K562 (cell line): ENCODE measurements around the gene CACNB1. TPM values are rescaled to one million over a fixed set of nuclear protein-coding genes. Genes with fewer than 3 reads are reported as not detected.

Experiments
- ATAC-seq: fragments of 200-7000 bp; cut with Tn5 transposase; 3 replicates; pipeline ENCODE4 v1.9.1; 2020; ENCODE audit warnings: moderate library complexity
- BruUV-seq: library from RNA; stranded (reverse); fragments of 400-500 nt; replicated peaks from 2 replicates; lab custom pipeline; 2021; lab: Mats Ljungman, UMichigan
- CTCF ChIA-PET: fragments of 300-600 bp; formaldehyde crosslinking; extraction: SDS; loops from one replicate; lab custom pipeline; 2021; ENCODE audit warnings: low intra/inter-chr PET ratio; lab: Yijun Ruan, JAX
- POLR2A ChIA-PET: fragments of 300-600, 350-650 bp; sonication (Branson Sonifier 250); formaldehyde crosslinking; extraction: SDS; loops from one replicate; lab custom pipeline; 2021; ENCODE audit warnings: antibody characterized with exemption, inconsistent platforms; lab: Yijun Ruan, JAX
- DNase-seq, 4 experiments: peaks; one replicate each; pipeline versions ENCODE4 v3.0.0 to v3.0.0-alpha.2; 2011 to 2018; ENCODE audit warnings: low spot score in 3 of 4, mixed read lengths in 3 of 4; ENCODE audit errors: extremely low read depth in 1 of 4
- FAIRE-seq: peaks from 2 replicates; lab custom pipeline; 2011; peaks lifted over from hg19 to GRCh38; lab: Jason Lieb, UNC
- H2AFZ ChIP-seq: 2 replicates; pipeline ENCODE4 v1.6.0; 2011; ENCODE audit warnings: low read depth, low read length, control low read depth, inconsistent platforms
- H3K27ac ChIP-seq: fragments of 200-600 bp; 3 replicates; pipeline ENCODE4 v1.8.0; 2011; ENCODE audit warnings: low read depth, mild to moderate bottlenecking, control low read depth, inconsistent platforms, low read length, moderate library complexity, mixed read lengths; ENCODE audit errors: extremely low read depth
- H3K27me3 ChIP-seq, 2 experiments: fragments of 300-600 bp in 1 of 2; 2 replicates in 1 of 2; 3 replicates in 1 of 2; pipeline versions ENCODE4 v1.6.0 to v1.8.0; 2011; ENCODE audit warnings: inconsistent platforms in 2 of 2, low read length in 2 of 2, mild to moderate bottlenecking in 1 of 2, mixed read lengths in 1 of 2, moderate library complexity in 1 of 2; ENCODE audit not compliant: control insufficient read depth in 2 of 2, insufficient read depth in 2 of 2
- H3K36me3 ChIP-seq: fragments of 300-600 bp; 3 replicates; pipeline ENCODE4 v1.8.0; 2011; ENCODE audit warnings: mild to moderate bottlenecking, low read length, inconsistent platforms; ENCODE audit not compliant: control insufficient read depth, insufficient read depth
- H3K4me1 ChIP-seq, 2 experiments: fragments of 200-600 bp in 1 of 2; replicated peaks in 1 of 2; 2 replicates in 1 of 2; 3 replicates in 1 of 2; pipeline versions ENCODE4 v1.5.1 to v1.8.0; 2011; ENCODE audit warnings: inconsistent platforms in 2 of 2, low read length in 2 of 2, mild to moderate bottlenecking in 1 of 2, mixed read lengths in 1 of 2, moderate library complexity in 1 of 2; ENCODE audit not compliant: control insufficient read depth in 2 of 2, insufficient read depth in 2 of 2
- H3K4me2 ChIP-seq: 2 replicates; pipeline ENCODE4 v1.6.1; 2011; ENCODE audit warnings: low read length, control low read depth, inconsistent platforms, mixed read lengths; ENCODE audit not compliant: insufficient read depth
- H3K4me3 ChIP-seq: fragments of 200-600 bp; sonication (generic), shearing (Covaris generic); 2 replicates; pipeline ENCODE4 v1.5.1; 2016; ENCODE audit warnings: control low read depth, inconsistent platforms
- H3K79me2 ChIP-seq: fragments of 200-600 bp; 3 replicates; pipeline ENCODE4 v1.8.0; 2011; ENCODE audit warnings: low read length, inconsistent platforms; ENCODE audit not compliant: control insufficient read depth, insufficient read depth
- H3K9ac ChIP-seq, 2 experiments: 2 replicates each; pipeline versions ENCODE4 v1.6.0 to v1.6.1; 2011; ENCODE audit warnings: low read depth in 2 of 2, low read length in 2 of 2, control low read depth in 1 of 2, inconsistent platforms in 1 of 2, mild to moderate bottlenecking in 1 of 2, mixed read lengths in 1 of 2; ENCODE audit not compliant: insufficient read depth in 1 of 2
- H3K9me1 ChIP-seq: one replicate; pipeline ENCODE4 v1.6.0; 2011; ENCODE audit warnings: inconsistent platforms, mild to moderate bottlenecking, low read length, moderate library complexity; ENCODE audit not compliant: control insufficient read depth, insufficient read depth
- H3K9me3 ChIP-seq: replicated peaks from 2 replicates; pipeline ENCODE4 v1.5.1; 2011; ENCODE audit warnings: low read depth, low read length, inconsistent platforms; ENCODE audit not compliant: control insufficient read depth, insufficient read depth
- H4K20me1 ChIP-seq: replicated peaks from 2 replicates; pipeline ENCODE4 v1.6.1; 2011; ENCODE audit warnings: low read length, inconsistent platforms, mixed read lengths; ENCODE audit not compliant: control insufficient read depth, insufficient read depth
- CHCHD3 ChIP-seq: fragments of 250-450 bp; sonication (Bioruptor Pico); IDR thresholded peaks from 2 replicates; pipeline ENCODE4 v2.1.2; 2022; ENCODE audit warnings: mild to moderate bottlenecking
- IRF2 ChIP-seq: sonication (generic); formaldehyde crosslinking; IDR thresholded peaks from 2 replicates; pipeline ENCODE4 v1.8.1; 2022; ENCODE audit warnings: mild to moderate bottlenecking, missing genetic modification reagents
- JUND ChIP-seq, 2 experiments: IDR thresholded peaks; 2 replicates in 1 of 2; 3 replicates in 1 of 2; pipeline ENCODE4 v1.6.1; 2011; ENCODE audit warnings: borderline replicate concordance in 2 of 2, low read depth in 2 of 2, low read length in 2 of 2, improper control_type of control experiment in 1 of 2, missing biosample characterization in 1 of 2, missing genetic modification characterization in 1 of 2, missing genetic modification reagents in 1 of 2
- PURB ChIP-seq: sonication (generic); formaldehyde crosslinking; IDR thresholded peaks from 2 replicates; pipeline ENCODE4 v1.9.0; 2021; ENCODE audit warnings: low read depth, mild to moderate bottlenecking, missing genetic modification reagents
- RBFOX2 ChIP-seq: fragments of 200-400 bp; formaldehyde crosslinking; IDR thresholded peaks from 2 replicates; pipeline ENCODE4 v1.6.1; 2017; ENCODE audit warnings: low read depth, mild to moderate bottlenecking, low read length, moderate library complexity
- SPI1 ChIP-seq: IDR thresholded peaks from 2 replicates; pipeline ENCODE4 v1.6.1; 2011; ENCODE audit warnings: low read depth, low read length, control low read depth, borderline replicate concordance
- WGBS: fragments of 100-300 bp; shearing (Covaris generic); methylation state at CpG from one replicate; pipeline ENCODE4 v1.1.6; 2016; ENCODE audit warnings: low coverage, mixed read lengths; ENCODE audit not compliant: insufficient coverage; ENCODE audit errors: missing lambda C conversion rate; 5-methylcytosine and 5-hydroxymethylcytosine counted together
- in situ Hi-C: fragments of 300-500 bp; cut with MboI; formaldehyde crosslinking; loops from 4 replicates; pipeline ENCODE4 v1.15.0; 2018; ENCODE audit warnings: inconsistent platforms, mixed read lengths
- intact Hi-C: fragments of 100-400 bp; cut with micrococcal nuclease; formaldehyde crosslinking; loops from 2 replicates; pipeline ENCODE4 v1.14.2; 2022
- polyA plus RNA-seq, 8 experiments: library from polyadenylated mRNA; depleted of rRNA in 4 of 8; stranded (reverse) in 5 of 8; unstranded in 3 of 8; fragments of >200 nt; fragmentation: Nextera tagmentation in 2 of 8; fragmentation: Illumina TruSeq in 1 of 8; extraction: Ambion mirVana in 2 of 8; extraction: Trizol in 1 of 8; gene quantifications; 2 replicates each; pipeline versions ENCODE4 v1.2.1 to v1.2.3, GENCODE V29; 2011 to 2014; ENCODE audit warnings: inconsistent platforms in 1 of 8, missing spikeins in 1 of 8
- total RNA-seq, 7 experiments: library from RNA; depleted of rRNA in 6 of 7; stranded (reverse); fragments of >200 nt in 6 of 7; fragmentation: Illumina TruSeq in 2 of 7; extraction: Trizol in 2 of 7; gene quantifications; 2 replicates each; pipeline versions ENCODE4 v1.2.1 to v1.2.3, GENCODE V29; 2011 to 2021; ENCODE audit warnings: low replicate concordance in 1 of 7

Gene CACNB1
- total and polyA plus RNA-seq, 9 of the 15 experiments (the other 6 are each of a cell fraction or from before 2014, with no cell fraction given): 0.08 to 7.4 (median 3.0) TPM

DNA sequence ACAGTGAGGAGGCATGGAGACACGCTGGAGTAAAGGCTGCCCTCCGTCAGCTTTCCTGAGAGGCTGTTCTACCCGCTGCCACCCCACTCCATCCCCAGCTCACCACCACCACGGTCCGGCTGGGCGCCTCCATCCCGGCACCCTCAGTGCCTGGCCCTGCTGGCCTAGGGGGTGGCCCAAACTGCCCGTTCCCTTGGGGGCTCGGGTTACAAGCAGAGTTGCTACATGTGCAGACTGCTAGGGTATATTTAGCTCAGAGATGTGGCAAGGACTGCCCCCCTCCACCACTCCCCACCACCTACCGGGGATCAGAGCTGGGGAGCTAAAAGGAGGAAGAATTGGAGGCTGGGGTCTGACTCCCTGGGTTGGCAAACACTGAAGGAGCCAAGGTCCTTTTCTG lies 4.1 kb downstream of the CACNB1 start:
- Histone ChIP-seq H3K9me3 (no peaks in the 10 kb centered on the region), H3K4me3 (no peak overlapping the region), H3K9me1 (no peaks in the 10 kb centered on the region), H3K4me2 (no peak overlapping the region), H3K36me3 (peaks cover 32% of the 10 kb centered on the region; the same call in 2 of the 3 replicates), H4K20me1 (no peaks in the 10 kb centered on the region), H3K27ac (no peak overlapping the region), H2AFZ (no peak overlapping the region), H3K9ac (peak overlapping the region in 1 of 2 experiments; percentile 9; a peak in 1 of 4 replicates), H3K79me2 (peaks cover 18% of the 10 kb centered on the region; the same call in 2 of the 3 replicates), H3K4me1 (peaks cover 26 to 44% of the 10 kb centered on the region in 2 experiments; a peak in 4 of 5 replicates), H3K27me3 (no peaks in the 10 kb centered on the region)
- intact Hi-C loops: no loop called here
- FAIRE-seq (no peak), DNase-seq (no peak), ATAC-seq (no peak)
- no TSS peak for BruUV-seq
- POLR2A ChIA-PET: no interaction called here
- in situ Hi-C loops: no loop called here
- 70% methylated on average over 10 of the region's 10 CpGs for WGBS
- CTCF ChIA-PET: interaction anchor here (0.7 kb wide), 1 partner anchor 38 kb away, joined by 3 read pairs; no protein-coding TSS in a partner anchor
- TF ChIP-seq CHCHD3 (no peak), JUND (IDR thresholded peaks at IDR 0.05; ENCODE audit: borderline replicate concordance, low read depth, low read length) (no peak), JUND (tag; IDR thresholded peaks at IDR 0.05; ENCODE audit: borderline replicate concordance, low read depth, low read length) (no peak), RBFOX2 (0 out of 2 replicates have a peak, but pooled peaks have one; percentile 22), PURB (CRISPR knock-in tag) (no peak), SPI1 (no peak), IRF2 (no peak)
